GM12872 (cell line): Measurements from ENCODE around the gene CGN.

Experiments used
- TF ChIP-seq, protein P1 (sequence below): IDR thresholded peaks from 3 replicates; pipeline ENCODE4 v1.5.1; 2011; ENCODE audit warnings: low read depth, mild to moderate bottlenecking, low read length, moderate library complexity; ENCODE audit not compliant: insufficient read depth

The CGN gene

DNA sequence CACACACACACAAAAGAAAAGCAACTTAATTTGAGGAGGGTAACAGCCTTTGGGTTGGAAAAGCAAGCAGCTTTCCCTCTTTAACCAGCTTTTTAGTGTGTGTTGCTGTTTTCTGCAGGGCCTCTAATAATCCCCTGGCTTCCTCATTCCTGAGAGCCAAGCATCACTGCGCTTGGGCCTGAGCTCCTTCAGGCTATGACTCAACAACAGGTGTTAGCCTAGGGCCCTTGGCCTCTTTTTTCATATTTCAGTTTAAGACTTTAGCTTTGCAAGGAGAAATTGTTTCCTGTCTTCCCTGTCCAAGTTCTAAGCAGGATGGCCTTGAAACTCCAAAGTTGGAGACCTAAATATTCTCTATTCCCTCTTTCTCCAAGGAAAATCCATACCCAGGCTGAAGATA lies 74.4 kb downstream of the CGN start:
- TF ChIP-seq, protein P1, sequence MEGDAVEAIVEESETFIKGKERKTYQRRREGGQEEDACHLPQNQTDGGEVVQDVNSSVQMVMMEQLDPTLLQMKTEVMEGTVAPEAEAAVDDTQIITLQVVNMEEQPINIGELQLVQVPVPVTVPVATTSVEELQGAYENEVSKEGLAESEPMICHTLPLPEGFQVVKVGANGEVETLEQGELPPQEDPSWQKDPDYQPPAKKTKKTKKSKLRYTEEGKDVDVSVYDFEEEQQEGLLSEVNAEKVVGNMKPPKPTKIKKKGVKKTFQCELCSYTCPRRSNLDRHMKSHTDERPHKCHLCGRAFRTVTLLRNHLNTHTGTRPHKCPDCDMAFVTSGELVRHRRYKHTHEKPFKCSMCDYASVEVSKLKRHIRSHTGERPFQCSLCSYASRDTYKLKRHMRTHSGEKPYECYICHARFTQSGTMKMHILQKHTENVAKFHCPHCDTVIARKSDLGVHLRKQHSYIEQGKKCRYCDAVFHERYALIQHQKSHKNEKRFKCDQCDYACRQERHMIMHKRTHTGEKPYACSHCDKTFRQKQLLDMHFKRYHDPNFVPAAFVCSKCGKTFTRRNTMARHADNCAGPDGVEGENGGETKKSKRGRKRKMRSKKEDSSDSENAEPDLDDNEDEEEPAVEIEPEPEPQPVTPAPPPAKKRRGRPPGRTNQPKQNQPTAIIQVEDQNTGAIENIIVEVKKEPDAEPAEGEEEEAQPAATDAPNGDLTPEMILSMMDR, result no peak
